IPS-18a (cell line): ENCODE measurements around the gene RASGRP2.
A peak's percentile ranks its signal among the peaks of the same experiment; 100 is the strongest.

Experiments
- H3K27ac ChIP-seq: one replicate; pipeline ENCODE4 v1.5.1; 2013; ENCODE audit warnings: low read length
- H3K27me3 ChIP-seq: one replicate; pipeline ENCODE4 v1.6.1; 2013; ENCODE audit warnings: mild to moderate bottlenecking, low read length; ENCODE audit not compliant: control insufficient read depth, insufficient read depth
- H3K36me3 ChIP-seq: one replicate; pipeline ENCODE4 v1.6.1; 2013; ENCODE audit warnings: low read depth, low read length; ENCODE audit not compliant: control insufficient read depth
- H3K4me1 ChIP-seq: one replicate; pipeline ENCODE4 v1.6.1; 2013; ENCODE audit warnings: low read depth, low read length; ENCODE audit not compliant: control insufficient read depth
- H3K4me3 ChIP-seq: one replicate; pipeline ENCODE4 v1.5.1; 2013; ENCODE audit warnings: low read length
- H3K9ac ChIP-seq: one replicate; pipeline ENCODE4 v1.6.1; 2013; ENCODE audit warnings: mild to moderate bottlenecking, low read length, moderate library complexity
- H3K9me3 ChIP-seq: one replicate; pipeline ENCODE4 v1.6.1; 2013; ENCODE audit warnings: low read depth, low read length; ENCODE audit not compliant: control insufficient read depth

The RASGRP2 gene

GRCh38 chr11:64767344-64768299, 23.7 kb upstream of the RASGRP2 start:
- H3K9ac ChIP-seq, result no peak overlapping the region
- H3K9me3 ChIP-seq, result no peaks in the 10 kb centered on the region
- peaks cover 79% of the 10 kb centered on the region for H3K36me3 ChIP-seq
- H3K4me3 ChIP-seq, result no peak overlapping the region
- no peaks in the 10 kb centered on the region for H3K27me3 ChIP-seq
- peaks cover 33% of the 10 kb centered on the region for H3K4me1 ChIP-seq
- H3K27ac ChIP-seq, result no peak overlapping the region

- H3K9me3 ChIP-seq, result no peaks in the 10 kb centered on the region
- H3K4me1 ChIP-seq, result peaks cover 39% of the 10 kb centered on the region
- H3K27ac ChIP-seq, result no peak overlapping the region
- H3K9ac ChIP-seq, result no peak overlapping the region
- no peaks in the 10 kb centered on the region for H3K27me3 ChIP-seq
- H3K36me3 ChIP-seq, result peaks cover 72% of the 10 kb centered on the region
- H3K4me3 ChIP-seq, result no peak overlapping the region
These were observed 22.9 kb upstream of the RASGRP2 start for GRCh38 chr11:64766881-64767280.

- peaks cover 64% of the 10 kb centered on the region for H3K36me3 ChIP-seq
- no peaks in the 10 kb centered on the region for H3K9me3 ChIP-seq
- H3K27me3 ChIP-seq, result no peaks in the 10 kb centered on the region
- H3K27ac ChIP-seq, result no peak overlapping the region
- peaks cover 43% of the 10 kb centered on the region for H3K4me1 ChIP-seq
- no peak overlapping the region for H3K9ac ChIP-seq
- H3K4me3 ChIP-seq, result no peak overlapping the region
These were observed 22.1 kb upstream of the RASGRP2 start for GRCh38 chr11:64765851-64766665.

- H3K36me3 ChIP-seq, result peaks cover 57% of the 10 kb centered on the region
- peaks cover 49% of the 10 kb centered on the region for H3K4me1 ChIP-seq
- no peaks in the 10 kb centered on the region for H3K27me3 ChIP-seq
- H3K27ac ChIP-seq, result no peak overlapping the region
- no peak overlapping the region for H3K4me3 ChIP-seq
- no peak overlapping the region for H3K9ac ChIP-seq
- no peaks in the 10 kb centered on the region for H3K9me3 ChIP-seq
These were observed 21.4 kb upstream of the RASGRP2 start for GRCh38 chr11:64765291-64765850.

DNA sequence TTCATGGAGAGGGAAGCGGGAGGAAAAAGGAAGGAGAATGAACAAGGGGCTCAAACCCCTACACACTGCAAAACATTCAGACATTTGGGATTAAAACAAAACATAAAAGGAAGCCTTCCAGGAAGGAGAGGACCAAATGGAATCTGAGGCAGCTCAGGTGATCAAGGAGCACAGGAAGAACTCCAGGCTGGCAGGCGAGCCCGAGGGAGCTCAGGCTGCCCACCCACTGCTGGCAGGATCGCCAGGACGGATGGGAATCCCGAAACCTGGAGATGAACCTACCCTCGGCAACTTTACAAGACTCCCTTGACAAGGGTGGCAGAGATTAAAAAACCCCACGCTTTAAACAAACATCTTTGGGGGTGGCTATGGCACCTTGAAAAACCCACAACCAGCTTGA, 20.8 kb upstream of the RASGRP2 start:
- H3K9ac ChIP-seq, result no peak overlapping the region
- H3K36me3 ChIP-seq, result peaks cover 51% of the 10 kb centered on the region
- H3K9me3 ChIP-seq, result no peaks in the 10 kb centered on the region
- H3K4me1 ChIP-seq, result peaks cover 54% of the 10 kb centered on the region
- H3K4me3 ChIP-seq, result no peak overlapping the region
- no peak overlapping the region for H3K27ac ChIP-seq
- no peaks in the 10 kb centered on the region for H3K27me3 ChIP-seq

DNA sequence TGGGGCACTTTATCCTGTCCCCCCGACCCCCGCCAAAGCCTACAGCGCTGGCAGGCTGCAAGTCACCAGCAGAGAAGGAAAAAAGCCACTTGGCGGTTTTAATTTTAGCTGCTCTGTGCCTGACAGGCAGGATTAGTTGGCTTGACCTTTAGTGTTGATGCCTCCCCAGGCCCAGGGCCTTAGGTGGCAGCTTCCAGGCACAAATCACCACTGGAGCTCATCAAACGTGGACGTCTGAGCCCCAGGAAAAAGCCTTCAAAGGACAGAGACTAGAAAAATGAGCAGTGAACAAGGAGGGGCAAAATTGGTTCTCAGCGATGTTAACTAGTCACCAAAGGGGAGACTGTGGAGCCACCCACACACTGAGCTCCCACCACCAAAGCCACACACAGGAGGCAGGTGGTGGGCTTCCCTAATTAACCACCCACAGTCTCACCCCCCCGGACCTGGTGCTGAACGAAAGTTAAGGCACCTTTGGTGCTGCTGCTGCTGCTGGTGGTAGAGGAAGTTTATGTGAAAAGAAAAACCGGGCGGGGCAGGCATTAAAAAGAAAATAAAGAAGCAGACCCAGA, 20.2 kb upstream of the RASGRP2 start:
- Histone ChIP-seq H3K4me1 (peaks cover 60% of the 10 kb centered on the region), H3K27me3 (no peaks in the 10 kb centered on the region), H3K9me3 (no peaks in the 10 kb centered on the region), H3K27ac (peak overlapping the region; percentile 43), H3K36me3 (peaks cover 44% of the 10 kb centered on the region), H3K9ac (peak overlapping the region; percentile 51), H3K4me3 (peak overlapping the region; percentile 26)

GRCh38 chr11:64763526-64764039, 19.6 kb upstream of the RASGRP2 start:
- no peaks in the 10 kb centered on the region for H3K27me3 ChIP-seq
- peak overlapping the region; percentile 43 for H3K27ac ChIP-seq
- H3K4me1 ChIP-seq, result peaks cover 63% of the 10 kb centered on the region
- peak overlapping the region; percentile 26 for H3K4me3 ChIP-seq
- no peaks in the 10 kb centered on the region for H3K9me3 ChIP-seq
- peak overlapping the region; percentile 51 for H3K9ac ChIP-seq
- H3K36me3 ChIP-seq, result peaks cover 39% of the 10 kb centered on the region

DNA sequence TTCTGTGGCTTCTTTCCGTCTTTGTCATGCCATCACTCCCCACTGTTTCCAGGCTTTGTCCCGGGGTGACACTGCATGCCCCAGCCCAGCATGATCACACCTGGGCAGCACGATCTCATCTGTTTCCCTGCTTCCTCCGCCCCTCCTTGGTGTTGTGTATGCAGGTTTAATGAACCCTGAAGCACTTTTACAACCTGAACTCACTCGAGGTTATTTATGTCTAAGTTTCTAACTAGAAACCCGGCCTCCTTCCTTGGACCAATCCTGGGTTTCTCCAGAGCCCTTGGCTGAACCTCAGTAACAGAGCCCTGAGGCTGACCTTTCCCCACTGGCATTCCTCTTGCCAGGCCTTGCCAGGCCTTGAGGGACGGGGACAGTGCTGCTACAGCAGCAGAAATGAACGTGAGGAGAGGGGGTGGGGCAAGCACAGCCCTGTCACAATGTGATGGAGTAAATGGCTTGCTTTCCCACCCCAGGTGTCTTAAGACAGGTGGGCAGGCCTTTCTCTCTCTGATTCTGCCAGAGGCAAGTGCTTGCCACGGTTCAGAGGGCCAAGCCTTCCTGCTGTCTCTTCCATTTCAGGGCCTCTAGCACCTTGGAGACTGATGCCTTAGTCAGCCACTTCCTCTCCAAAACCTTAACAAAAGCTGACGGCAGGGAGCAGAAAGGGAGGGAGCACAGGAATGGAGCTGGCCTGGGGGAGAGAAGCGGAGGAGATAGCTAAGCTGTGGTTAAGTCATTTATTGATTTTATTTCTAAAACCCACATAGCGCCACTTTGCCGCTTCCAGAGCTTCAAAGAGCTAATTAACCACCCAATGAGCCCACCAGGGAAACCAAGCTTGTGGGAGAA, 19.0 kb upstream of the RASGRP2 start:
- H3K27me3 ChIP-seq, result no peaks in the 10 kb centered on the region
- H3K27ac ChIP-seq, result peak overlapping the region; percentile 43
- peaks cover 32% of the 10 kb centered on the region for H3K36me3 ChIP-seq
- H3K4me1 ChIP-seq, result peaks cover 63% of the 10 kb centered on the region
- peak overlapping the region; percentile 26 for H3K4me3 ChIP-seq
- peak overlapping the region; percentile 51 for H3K9ac ChIP-seq
- no peaks in the 10 kb centered on the region for H3K9me3 ChIP-seq

GRCh38 chr11:64762277-64762673, 18.3 kb upstream of the RASGRP2 start:
- Histone ChIP-seq H3K4me1 (peaks cover 61% of the 10 kb centered on the region), H3K27ac (peak overlapping the region; percentile 43)

DNA sequence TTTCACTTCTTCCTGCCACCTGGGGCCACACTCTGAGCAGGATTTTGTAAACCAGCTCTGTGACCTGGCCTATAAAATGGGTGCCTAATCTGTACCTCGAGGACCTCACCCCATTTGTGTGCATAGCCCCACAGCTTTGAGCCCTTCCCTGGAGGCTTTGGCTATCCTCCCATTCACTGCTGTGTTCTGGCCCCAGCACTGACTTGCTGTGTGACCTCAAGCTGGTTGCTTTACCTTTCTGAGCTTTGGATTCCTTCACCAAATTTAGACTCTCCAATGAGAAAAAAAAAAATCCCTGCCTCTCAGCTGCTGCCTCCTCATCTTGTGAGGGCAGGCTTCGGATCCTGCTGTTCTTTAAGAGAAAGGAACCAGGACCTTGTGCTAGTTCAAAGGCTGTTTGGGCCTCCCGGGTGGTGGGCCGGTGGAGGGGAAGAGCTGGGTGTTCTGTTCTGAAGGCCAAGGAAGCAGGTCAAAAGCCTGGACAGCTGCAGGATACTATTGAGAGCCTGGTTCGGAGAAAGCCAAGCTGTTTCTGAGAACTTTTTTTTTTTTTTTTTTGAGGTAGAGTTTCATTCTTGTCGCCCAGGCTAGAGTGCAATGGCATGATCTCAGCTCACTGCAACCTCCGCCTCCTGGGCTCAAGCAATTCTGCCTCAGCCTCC, 16.9 kb upstream of the RASGRP2 start:
- H3K9ac ChIP-seq, result no peak overlapping the region
- peaks cover 59% of the 10 kb centered on the region for H3K4me1 ChIP-seq
- peak overlapping the region; percentile 12 for H3K27ac ChIP-seq

More at GRCh38 chr11:64762277-64762673, 18.3 kb upstream of the RASGRP2 start:
- no peaks in the 10 kb centered on the region for H3K9me3 ChIP-seq
- peak overlapping the region; percentile 51 for H3K9ac ChIP-seq
- peaks cover 27% of the 10 kb centered on the region for H3K36me3 ChIP-seq
- H3K4me3 ChIP-seq, result peak overlapping the region; percentile 26
- H3K27me3 ChIP-seq, result no peaks in the 10 kb centered on the region

More for the DNA sequence above, 16.9 kb upstream of the RASGRP2 start:
- peaks cover 19% of the 10 kb centered on the region for H3K36me3 ChIP-seq
- H3K9me3 ChIP-seq, result no peaks in the 10 kb centered on the region
- H3K4me3 ChIP-seq, result no peak overlapping the region
- no peaks in the 10 kb centered on the region for H3K27me3 ChIP-seq
